Measurements from ENCODE around the gene GSAP.

Gene GSAP

GRCh38 chr7:77266291-77266794 lies 149.8 kb downstream of the GSAP start:
- H2AFZ ChIP-seq (ENCODE audit: low read depth, low read length, severe bottlenecking): no peak overlapping the region
- no peaks in the 10 kb centered on the region for H3K9me2 ChIP-seq (replicated peaks; ENCODE audit: insufficient read depth, low read length)
- TF ChIP-seq EZH2phosphoT487 (conservative IDR thresholded peaks at IDR 0.05; ENCODE audit: low read length) (no peak), CTCF (IDR thresholded peaks at IDR 0.05; ENCODE audit: insufficient read depth, low read length, poor library complexity, severe bottlenecking) (no peak)
- H3K27ac ChIP-seq (ENCODE audit: low read depth, low read length): no peak overlapping the region
- no peaks in the 10 kb centered on the region for H4K20me1 ChIP-seq (ENCODE audit: low read depth, low read length)
- no peaks in the 10 kb centered on the region for H3K36me3 ChIP-seq (ENCODE audit: low read length)
- H3K27me3 ChIP-seq (ENCODE audit: low read length): no peaks in the 10 kb centered on the region
- H3K79me2 ChIP-seq (ENCODE audit: insufficient read depth, low read length): no peaks in the 10 kb centered on the region
- H3K4me3 ChIP-seq (ENCODE audit: insufficient read depth, low read length, poor library complexity, severe bottlenecking): no peak overlapping the region
- no peak overlapping the region for H3K9ac ChIP-seq (ENCODE audit: low read length)
- H3K4me2 ChIP-seq (ENCODE audit: low read depth, low read length, poor library complexity, severe bottlenecking): no peak overlapping the region
- no peaks in the 10 kb centered on the region for H3K9me3 ChIP-seq (ENCODE audit: insufficient read depth, low read length)
- no peaks in the 10 kb centered on the region for H3F3A ChIP-seq (ENCODE audit: insufficient read depth)

DNA sequence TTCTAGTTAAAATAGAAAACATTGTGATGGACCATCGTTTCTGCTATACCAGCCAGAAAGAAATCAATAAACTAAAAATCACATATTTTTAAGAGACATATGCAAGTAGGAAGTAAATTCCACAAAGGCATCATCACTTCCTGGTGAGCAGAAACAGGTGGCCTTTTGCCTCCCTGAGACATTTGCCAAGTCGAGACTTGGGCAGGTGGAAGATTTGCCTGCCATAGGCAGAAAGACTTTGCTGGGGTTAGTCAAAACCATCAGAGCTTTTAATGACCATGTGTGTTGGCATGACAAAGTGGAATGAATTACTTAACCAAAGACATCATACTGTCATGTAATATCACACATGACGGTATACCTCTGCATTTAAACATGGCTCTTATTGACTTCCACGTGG lies 150.5 kb downstream of the GSAP start:
- Histone ChIP-seq H3K9me2 (replicated peaks; ENCODE audit: insufficient read depth, low read length) (no peaks in the 10 kb centered on the region), H4K20me1 (ENCODE audit: low read depth, low read length) (no peaks in the 10 kb centered on the region), H3K9me3 (ENCODE audit: insufficient read depth, low read length) (no peaks in the 10 kb centered on the region), H2AFZ (ENCODE audit: low read depth, low read length, severe bottlenecking) (no peak overlapping the region), H3K27me3 (ENCODE audit: low read length) (no peaks in the 10 kb centered on the region), H3K36me3 (ENCODE audit: low read length) (no peaks in the 10 kb centered on the region), H3K4me3 (ENCODE audit: insufficient read depth, low read length, poor library complexity, severe bottlenecking) (no peak overlapping the region), H3K79me2 (ENCODE audit: insufficient read depth, low read length) (no peaks in the 10 kb centered on the region), H3K9ac (ENCODE audit: low read length) (no peak overlapping the region), H3K4me2 (ENCODE audit: low read depth, low read length, poor library complexity, severe bottlenecking) (no peak overlapping the region), H3K27ac (ENCODE audit: low read depth, low read length) (no peak overlapping the region), H3F3A (ENCODE audit: insufficient read depth) (no peaks in the 10 kb centered on the region)
- TF ChIP-seq EZH2phosphoT487 (conservative IDR thresholded peaks at IDR 0.05; ENCODE audit: low read length) (no peak), CTCF (IDR thresholded peaks at IDR 0.05; ENCODE audit: insufficient read depth, low read length, poor library complexity, severe bottlenecking) (no peak)

- H4K20me1 ChIP-seq (ENCODE audit: low read depth, low read length): no peaks in the 10 kb centered on the region
- TF ChIP-seq EZH2phosphoT487 (conservative IDR thresholded peaks at IDR 0.05; ENCODE audit: low read length): no peak
- no peak for TF ChIP-seq CTCF (IDR thresholded peaks at IDR 0.05; ENCODE audit: insufficient read depth, low read length, poor library complexity, severe bottlenecking)
- no peak overlapping the region for H3K4me3 ChIP-seq (ENCODE audit: insufficient read depth, low read length, poor library complexity, severe bottlenecking)
- H3K79me2 ChIP-seq (ENCODE audit: insufficient read depth, low read length): no peaks in the 10 kb centered on the region
- H3F3A ChIP-seq (ENCODE audit: insufficient read depth): no peaks in the 10 kb centered on the region
- no peak overlapping the region for H2AFZ ChIP-seq (ENCODE audit: low read depth, low read length, severe bottlenecking)
- H3K9me2 ChIP-seq (replicated peaks; ENCODE audit: insufficient read depth, low read length): no peaks in the 10 kb centered on the region
- no peak overlapping the region for H3K9ac ChIP-seq (ENCODE audit: low read length)
- H3K9me3 ChIP-seq (ENCODE audit: insufficient read depth, low read length): no peaks in the 10 kb centered on the region
- H3K4me2 ChIP-seq (ENCODE audit: low read depth, low read length, poor library complexity, severe bottlenecking): no peak overlapping the region
- H3K36me3 ChIP-seq (ENCODE audit: low read length): no peaks in the 10 kb centered on the region
- no peaks in the 10 kb centered on the region for H3K27me3 ChIP-seq (ENCODE audit: low read length)
- no peak overlapping the region for H3K27ac ChIP-seq (ENCODE audit: low read depth, low read length)
Measured at GRCh38 chr7:77262316-77262715, 153.8 kb downstream of the GSAP start.

All from SU-DHL-6 (cell line).